HG03442 (cell line): Measurements from ENCODE around the gene POF1B.

Experiments
- ATAC-seq: cut with Tn5 transposase; IDR thresholded peaks from one replicate; pipeline ENCODE4 v1.9.1; 2021; ENCODE audit warnings: mild to moderate bottlenecking, moderate library complexity; ENCODE audit not compliant: unreplicated experiment

Gene POF1B

GRCh38 chrX:85243761-85244449 lies 135.6 kb downstream of the POF1B start, which contains the start of the genes SATL1 and ZNF711:
Gene SATL1 (minus strand): TSS chrX:85243779. CDS start chrX:85108968, 134,811 bp downstream.
Gene ZNF711 (plus strand): TSS chrX:85243991. CDS start chrX:85247573, 3,582 bp downstream.
- ATAC-seq: peak; percentile 64

- ATAC-seq: no peak
These were observed 136.3 kb downstream of the POF1B start for GRCh38 chrX:85243155-85243554.
